ENCODE measurements around the gene HAND1.

Gene HAND1

DNA sequence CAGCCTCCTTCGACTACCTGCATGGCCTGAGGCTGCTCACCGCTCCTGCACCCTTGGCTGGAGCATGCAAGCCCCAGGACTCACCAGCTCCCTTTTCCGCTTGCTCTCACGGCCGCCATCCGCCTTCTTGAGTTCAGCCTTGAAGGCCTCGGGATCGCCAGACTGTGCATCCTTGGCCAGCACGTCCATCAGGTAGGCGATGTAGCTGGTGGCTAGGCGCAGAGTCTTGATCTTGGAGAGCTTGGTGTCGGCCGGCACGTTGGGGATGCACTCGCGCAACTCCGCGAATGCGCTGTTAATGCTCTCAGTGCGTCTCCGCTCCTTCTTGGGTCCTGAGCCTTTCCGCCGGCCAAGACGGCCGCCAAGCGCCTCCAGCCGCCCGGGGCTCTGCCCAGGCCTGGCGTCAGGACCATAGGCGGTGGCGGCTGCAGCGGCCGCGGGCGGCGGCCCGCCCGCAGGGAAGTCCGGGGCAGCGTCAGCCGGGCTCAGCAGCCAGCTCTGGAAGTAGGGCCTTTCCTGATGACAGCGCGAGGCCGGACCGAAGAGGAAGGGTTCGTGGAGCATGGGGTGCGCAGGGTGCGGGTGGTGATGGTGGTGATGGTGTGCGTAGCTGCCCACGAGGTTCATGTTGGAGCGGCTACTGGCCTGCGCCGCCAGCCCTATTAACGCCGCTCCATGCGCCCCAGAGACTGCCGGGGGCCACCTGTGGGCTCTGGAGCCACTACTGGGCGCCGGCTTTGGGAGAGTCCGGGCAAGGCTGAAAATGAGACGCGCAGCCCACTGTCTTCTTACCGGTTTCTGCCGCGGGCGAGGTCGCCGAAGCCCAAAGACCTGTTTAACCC lies 424 bp downstream of the HAND1 start:
- no peak for DNase-seq

DNA sequence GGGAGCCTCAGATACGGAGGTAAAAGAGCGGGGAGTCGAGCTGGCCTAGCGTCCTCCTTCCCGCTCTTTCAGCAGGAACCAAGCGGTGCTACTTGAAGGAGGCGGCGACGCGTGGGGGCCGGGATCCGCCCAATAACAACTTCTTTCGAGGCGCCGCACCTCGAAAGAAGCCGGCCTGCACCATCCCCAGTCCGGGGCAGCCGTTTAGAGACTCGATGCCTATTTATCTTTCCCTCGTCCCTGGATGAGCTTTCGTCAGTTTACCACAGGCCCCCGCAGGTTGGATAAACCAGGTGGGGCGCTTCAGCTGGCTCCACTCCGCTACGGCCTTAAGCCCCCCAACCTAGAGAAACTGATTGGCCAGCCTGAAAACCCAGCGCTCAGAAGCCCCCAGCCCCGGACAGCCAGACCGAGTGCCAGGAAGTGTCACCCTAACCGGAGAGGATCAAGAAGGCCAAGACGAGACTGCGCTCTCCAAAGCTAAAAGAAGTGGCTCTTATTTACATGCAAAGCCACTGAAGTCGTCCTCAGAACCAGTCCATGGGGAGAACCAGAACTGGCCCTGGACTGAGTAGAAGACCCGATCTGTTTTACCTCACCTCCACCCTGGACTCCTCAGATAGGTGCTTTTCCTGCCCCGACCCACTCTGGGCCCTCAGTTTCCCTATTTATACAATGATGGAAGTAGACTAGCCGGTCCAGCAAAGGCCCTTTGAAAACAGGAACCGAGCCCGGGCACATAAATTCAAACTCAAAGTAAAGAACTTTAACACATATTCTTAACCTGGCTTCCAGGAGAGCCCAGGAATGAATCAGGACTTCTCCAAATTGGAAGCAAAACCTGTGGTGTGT lies 1.4 kb downstream of the HAND1 start:
- DNase-seq: no peak

DNA sequence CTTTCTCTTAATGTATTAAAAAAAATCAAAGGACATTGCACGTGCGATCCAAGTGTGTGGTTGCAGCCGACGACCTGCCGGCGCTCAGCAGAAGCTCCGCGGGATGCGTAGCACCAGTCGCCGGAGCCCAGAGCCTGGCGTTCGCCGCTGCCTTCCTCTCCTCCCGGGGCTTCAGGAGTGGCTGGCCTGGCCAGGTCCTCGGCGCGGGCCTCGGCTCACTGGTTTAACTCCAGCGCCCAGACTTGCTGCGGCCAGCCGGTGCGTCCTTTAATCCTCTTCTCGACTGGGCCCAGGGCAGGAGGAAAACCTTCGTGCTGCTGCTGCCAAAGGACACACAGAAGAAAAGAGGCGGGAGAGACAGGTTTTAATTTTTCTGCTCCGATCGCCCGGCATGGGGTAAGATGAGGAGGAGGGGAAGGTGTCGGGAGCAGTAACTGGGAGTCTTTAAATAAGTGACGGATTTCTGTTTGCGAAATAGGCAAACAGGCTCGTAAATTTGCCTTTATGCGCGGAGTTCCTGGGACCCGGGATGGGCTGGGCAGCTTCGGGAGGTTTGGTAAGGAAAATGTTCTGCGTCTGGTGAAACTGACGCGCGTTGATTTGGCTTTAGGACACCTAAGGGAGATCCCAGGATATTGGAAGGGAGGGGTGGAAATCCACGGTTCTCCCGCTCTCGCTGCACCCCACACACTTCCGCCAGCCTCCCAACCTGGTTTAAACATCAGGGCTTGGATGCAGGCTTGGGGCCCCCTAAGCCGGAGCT lies 2.3 kb downstream of the HAND1 start:
- DNase-seq: no peak

DNA sequence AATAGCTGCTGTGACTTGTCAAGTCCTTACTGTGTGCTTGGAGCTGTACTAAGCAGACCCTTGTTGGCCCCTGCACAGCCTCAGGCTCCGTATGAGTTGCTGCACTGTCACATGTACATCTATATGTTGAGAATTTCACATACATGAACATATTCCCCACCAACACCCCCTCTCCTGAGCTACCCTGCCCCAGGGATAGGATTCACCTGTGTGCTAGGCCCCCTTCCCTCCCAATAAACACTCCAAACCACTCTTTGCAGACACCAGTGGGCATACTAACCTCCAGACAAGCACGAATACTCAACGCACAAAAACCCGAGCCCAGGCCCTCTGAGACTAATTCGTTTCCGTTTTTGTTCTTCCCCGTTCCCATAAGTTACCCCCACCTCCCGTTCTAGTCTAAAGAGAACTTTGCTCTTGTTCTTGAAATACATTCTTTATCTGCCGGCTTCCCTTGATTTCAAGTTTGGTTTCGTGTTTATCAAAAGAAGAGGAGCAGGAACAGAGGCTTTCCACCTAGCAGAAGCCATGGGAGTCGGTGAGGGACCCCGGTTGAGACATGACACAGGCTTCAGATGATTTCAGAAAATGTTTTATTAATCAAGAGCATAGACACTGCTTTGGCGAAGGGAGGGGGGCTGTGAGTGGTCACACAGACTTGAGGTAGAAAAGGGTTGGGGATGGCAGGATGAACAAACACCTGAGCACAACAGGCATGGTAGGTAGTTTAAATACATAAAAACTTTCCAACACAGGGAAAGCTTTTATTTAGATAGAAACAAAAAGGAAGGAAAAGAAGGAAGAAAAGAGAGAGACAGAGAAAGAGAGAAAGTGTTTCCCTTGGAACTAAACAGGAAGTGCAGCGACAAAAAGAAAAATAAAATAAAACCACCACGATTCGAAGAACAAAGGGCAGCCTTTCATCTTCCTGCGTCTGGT lies 3.4 kb downstream of the HAND1 start:
- DNase-seq: no peak

DNA sequence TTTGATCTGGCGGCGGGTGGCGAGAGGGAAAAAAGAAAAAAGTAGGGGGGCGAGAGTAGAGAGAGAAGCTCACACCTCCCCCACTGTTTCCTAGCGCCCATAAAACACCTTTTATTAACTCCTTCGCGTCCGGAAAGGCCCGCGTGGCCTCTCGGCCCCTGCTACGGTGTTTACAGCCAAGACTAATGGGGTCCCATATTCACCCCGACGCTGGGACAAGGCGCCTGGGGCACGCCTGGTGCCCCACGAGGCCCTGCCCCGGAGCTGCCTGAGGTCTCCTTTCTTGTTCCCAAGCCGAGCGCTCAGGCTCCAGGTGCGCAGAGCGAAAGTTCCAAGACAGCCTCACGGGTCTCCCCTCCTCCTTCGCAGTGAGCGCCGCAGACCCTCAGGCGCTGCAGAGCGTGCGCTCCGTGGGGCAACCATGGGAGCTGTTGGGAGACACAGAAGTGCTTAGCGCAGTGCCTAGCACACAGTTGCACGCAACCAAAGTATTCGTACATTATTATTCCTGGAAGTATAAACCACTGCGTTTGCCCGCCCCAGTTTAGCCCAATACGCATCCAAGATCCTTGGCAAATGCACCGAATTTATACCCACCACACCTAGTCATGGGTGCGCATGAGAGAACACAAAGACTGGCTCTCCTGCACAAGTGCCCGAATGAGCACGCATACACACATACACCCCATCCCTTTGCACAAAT lies 4.3 kb downstream of the HAND1 start:
- DNase-seq: no peak

DNA sequence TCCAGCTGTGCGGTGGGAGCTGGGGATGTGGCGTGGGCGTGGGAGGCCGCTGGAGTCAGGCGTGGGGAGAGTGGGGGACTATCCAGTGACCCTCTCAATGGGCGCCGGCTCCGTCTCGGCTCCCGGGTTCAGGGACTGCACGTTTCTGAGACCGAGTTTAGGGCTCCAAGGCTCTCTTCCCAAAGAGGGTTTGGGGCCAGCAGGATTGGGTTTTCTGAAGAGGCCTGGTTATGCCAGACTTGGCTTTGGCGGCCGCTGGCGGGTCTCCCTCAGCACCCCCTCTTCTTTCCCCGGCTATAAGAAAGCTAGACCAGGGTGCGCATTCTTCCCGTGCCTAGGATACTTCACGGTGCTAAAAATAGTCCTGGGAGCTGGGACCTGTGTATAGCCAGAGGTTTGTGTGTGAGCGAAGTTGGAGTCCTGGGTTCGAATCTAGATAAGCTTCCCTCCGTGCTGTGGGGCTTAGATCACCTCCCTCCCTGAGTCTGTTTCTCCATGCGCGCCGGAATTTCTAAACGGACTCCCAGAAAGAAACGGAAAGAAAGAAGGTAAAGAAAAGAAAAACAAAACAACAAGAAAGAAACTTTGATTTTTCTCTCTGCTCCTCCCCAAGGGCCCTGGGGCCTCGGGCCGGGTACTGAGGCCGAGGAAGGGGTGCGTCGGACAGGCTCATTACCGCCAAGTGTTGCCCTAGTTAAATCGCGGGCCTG lies 5.0 kb downstream of the HAND1 start:
- no peak for DNase-seq

DNA sequence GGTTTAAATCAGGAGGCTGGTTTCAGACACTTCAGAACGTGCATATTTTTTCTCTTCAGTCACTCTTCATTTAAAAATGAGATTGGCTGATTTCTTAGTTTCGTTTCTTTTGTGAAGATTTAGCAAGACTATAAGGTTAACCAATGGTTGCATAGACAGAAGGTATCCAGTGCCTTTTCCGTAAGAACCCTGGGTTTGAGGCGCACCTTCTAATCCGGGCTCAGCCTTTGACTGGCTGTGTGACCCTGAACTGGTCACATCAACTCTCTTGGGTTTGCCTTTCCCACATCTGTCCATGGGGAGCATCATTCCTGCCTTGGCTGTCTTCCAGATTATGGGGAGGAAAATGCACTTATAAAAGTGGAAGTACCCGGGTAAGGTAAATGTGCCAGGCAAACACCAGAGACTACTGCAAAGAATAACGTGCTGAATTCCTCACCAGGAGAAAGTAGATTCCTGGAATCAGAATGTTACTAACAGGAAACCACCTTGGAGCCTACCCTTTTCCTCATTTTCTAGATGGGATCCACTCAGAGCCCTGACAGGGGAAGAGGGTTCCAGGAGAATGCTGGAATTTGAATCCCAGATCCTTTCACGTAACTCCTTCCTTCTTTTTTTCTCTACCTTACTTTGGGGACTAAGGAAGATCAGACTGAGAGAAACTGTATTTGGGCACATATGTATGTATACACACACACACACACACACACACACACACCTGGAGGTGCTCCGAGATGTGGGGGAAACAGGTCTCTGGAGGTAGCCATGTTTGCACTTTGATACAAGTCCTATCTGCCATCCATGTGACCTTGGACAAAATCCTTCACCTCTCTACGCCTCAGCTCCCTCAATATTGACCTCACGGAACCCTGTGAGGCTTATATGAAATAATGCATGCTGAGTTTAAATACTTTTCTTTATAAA lies 6.8 kb downstream of the HAND1 start:
- no peak for DNase-seq

DNA sequence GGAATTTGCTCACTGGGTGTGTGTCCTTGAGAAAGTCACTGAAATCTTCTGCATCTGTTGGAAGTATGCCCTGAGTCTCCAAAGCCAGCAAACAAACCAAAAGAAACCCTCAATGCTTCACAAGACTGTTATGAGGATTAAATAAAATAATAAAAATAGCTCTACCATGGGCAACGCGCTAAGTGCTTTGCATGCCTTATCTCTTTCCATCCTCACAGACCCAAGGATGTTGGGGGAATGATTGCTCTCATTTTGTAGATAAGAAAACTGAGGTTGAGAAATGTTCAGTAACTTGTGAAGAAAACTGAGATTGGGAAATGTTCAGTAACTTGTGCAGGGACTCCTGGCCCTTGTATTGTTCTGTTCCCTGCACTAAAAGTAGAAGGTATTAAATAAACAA lies 7.9 kb downstream of the HAND1 start:
- no peak for DNase-seq

DNA sequence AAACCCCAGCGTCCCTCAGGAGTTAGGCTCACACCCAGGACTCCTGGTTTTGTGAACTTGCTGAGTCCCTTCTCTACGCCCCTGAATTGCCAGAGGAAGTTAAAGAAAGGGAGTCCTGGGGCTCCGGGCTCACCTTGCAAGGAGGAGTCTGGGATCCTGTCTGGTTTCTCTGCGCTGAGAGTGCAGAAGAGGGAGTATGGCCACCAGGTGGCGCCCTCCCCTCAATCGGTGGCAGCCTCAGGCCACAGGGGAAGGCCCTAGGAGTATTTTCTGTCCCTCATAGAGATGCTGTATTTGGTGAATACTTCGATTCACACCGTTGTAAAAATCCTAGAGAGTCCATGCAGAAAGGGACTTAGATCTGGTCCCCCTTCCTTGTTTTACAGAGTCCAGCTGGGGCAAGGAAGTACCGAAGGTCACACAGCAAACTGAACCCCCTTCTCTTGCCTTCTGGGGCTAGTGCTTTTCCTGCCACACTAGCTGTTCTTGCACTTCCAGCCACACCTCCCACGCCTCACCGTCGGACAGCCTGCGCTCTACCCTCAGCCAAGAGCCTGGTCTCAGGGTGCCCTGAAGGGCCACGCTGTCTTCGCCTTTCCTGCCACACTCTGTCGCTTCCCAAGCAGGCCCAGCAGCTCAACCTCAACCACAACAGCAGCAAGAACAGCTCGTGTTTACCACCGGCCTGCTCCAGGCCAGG lies 10.2 kb downstream of the HAND1 start:
- DNase-seq: no peak

DNA sequence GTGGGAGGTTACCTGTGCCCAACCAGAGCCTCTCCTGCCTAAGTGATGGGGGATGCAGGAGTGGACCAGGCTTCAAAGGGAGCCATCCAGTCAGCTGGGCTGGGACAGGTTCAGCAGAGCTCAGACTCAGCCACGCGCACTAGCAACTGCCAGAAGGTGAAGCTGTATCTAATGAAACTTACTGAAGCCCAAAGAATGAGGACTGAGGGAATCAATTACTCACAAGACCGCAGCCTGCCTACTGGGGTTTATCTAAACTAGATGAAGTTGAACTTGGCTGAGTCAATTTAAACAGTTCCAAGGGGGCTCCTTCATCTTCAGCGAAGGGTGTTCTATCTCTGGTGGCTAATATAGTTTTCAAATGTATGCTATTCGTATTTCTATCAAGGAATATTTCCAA lies 11.4 kb downstream of the HAND1 start:
- no peak for DNase-seq

DNA sequence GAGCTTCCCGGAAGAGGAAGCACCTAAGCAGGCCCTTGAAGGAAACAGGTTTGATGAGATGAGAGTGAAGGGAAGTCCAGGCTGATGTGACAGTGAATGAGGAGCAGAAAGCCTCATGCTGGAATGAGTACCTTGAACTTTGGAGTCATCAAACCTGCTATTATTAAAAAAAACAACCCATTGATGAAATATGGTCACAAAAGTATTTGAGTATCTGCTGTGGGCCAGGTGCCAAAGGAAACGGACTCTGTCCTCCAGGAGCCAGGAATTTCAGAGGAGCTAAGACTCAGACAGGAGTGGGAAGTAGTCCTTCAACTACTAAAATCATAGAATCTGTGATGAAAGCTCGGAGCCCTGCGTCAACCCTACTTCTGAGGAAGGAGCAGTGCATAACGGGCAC lies 11.9 kb downstream of the HAND1 start:
- no peak for DNase-seq

DNA sequence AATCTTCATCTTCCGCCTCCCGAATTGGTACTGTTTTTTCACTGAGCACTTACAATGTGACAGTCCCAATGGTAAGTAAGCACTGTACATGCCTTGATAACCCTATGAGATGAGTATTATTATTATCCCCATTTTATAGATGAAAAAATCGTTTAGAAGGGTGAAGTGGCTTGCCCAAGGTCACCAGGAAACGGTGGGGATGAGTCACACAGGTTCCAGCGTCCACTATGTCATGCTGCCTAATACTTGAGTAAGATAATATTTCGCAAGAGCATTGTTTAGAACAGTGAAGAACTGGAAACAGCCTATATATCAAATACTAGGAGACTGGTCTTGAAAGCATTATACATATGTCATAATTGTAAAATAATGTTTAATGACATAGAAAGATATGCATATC lies 12.9 kb downstream of the HAND1 start:
- no peak for DNase-seq

DNA sequence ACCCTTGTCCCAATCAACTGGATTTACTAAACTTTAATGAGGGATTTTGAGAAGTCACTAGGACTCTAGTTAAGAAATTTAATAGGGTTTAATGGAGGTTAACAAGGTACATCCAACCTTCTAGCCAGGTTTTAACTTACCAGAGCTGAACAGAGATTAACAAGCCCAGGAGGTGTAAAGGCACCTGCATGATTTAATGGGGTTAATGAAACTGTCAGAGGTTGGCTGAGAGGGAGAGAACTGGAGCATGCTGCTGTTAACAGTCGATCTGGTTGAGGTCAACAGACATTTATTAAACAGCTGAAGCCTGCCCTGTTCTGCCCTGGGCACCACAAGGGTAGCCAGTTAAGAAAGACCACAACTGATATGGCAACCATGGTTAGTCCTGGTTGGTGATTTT lies 13.6 kb downstream of the HAND1 start:
- DNase-seq: no peak

DNA sequence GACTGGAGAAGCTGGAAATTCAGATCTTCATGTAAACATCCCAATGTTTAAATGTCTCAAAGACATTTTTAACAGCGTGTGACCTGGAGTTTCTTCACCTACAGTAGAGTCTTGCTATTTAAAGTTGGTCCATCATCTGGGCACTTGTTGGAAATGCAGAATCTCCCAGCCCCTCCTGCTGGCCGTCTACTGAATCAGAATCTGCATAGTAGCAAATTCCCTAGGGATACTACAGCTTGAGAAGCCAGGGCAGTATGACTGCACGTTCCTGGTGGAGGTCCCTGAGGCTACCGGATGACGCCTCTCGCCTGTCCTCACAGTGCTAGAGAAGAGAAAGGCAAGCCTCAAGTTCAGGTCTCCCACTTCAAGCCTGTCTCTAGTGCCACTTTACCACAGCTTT lies 16.5 kb downstream of the HAND1 start:
- peak; percentile 20 for DNase-seq

DNA sequence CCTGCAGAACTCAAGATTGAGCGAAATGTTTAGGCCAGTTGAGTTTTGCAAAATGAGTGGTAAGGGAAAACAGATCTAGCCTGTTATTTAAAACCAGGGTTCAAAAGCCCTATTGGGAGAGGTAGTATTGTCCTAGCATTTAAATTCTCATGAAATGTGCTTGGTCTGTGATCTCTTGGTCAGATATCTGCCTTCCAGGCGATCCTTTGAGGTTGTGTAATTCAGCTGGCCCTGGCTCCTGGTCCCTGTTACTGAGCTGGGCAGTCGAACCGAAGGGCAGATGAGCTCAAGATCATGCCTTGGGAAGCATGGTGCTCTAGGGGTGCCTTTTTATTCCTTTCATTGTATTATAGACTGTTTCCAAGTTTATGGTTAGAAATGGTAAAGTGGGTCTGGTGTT lies 17.9 kb downstream of the HAND1 start:
- DNase-seq: no peak

DNA sequence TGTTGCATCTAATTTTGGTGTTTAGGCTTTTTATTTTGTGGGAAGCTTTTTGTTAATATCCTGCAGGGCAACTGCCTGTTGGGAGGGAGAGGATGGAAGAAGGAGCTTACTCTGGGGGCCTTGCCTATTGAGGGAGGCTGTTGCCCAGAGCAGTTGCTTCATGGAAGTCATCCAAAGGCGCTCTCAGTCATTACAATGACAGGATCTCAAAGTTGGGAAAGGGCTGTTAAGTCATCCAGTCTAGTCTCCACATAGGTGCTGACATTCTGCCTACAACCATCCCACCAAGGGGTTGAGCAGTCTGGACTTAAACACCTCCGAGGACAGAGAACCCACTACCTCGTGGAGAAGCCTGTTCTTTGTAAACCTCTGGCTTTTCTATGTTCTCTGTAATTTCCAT lies 19.0 kb downstream of the HAND1 start:
- DNase-seq: no peak

DNA sequence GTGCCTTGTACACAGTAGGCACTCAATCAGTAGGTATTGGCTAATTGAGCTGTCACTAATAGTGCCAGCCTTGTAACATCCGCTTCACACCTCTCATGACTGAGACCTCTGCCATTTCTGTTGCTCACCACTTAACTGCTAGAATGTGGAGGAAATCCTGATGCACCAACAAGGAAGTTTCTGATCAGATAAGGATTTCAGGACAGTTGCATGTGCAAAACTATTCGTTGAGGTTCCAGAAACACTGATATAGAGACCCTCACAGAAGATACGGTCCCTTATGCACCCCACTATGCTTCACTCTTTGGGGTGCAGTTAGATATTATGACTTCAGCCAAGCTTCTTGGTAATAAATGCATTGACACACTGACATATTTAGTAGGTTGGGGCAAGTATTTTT lies 21.5 kb downstream of the HAND1 start:
- DNase-seq: no peak

DNA sequence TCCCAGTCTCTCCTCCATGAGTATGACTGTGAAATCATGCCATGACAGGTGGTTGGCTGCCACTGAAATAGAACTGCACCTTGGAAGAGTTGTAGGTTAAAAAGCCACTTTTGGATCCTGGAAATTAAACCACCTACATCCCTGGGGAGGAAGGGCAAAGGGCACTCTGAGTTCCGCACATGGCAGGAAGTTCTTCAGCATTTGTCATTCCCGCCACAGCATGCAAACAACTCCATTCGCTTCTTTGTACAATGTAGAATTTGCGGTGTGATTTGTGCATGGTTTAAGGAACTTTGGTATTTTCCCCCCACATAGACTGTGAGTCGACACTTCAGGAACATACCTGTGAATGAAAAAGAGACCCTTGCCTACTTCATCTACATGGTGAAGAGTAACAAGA lies 22.4 kb downstream of the HAND1 start:
- DNase-seq: no peak

DNA sequence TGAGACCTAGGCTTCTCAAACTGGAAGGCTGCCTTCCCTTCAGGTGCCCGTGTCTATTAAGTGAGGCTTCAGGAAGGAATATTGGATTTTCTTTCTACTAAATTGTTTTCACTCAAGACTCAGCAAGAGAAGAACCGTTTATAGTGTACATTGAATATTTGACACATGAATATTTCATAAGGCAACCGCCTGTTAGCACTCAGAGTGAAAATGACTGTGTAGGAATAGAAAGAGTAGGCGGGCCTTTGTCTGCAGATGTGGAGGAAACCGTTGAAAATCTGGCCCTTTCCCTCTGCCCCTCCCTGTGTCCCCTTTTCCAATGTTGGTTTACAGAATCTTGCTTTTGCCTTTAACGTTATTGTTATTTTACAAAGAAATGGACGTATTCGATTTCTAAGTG lies 26.1 kb downstream of the HAND1 start:
- DNase-seq: no peak

Data from DMS 273 treated with DMSO at 0.1 percent for 48 hours (cell line).